Metanephros (tissue), 1 donor: ENCODE data around the gene ACVRL1. TPM values are rescaled to one million over a fixed set of nuclear protein-coding genes. Genes with fewer than 3 reads are reported as not detected.

Experiments
- total RNA-seq: library from RNA; depleted of rRNA; stranded (reverse); fragments of >200 nt; gene quantifications from one replicate; pipeline ENCODE4 v1.2.3, GENCODE V29; 2014

Gene ACVRL1
- 72.2 TPM for total RNA-seq

GRCh38 chr12:51907083-51907855 is at the start of gene ACVRL1:
TSS of gene ACVRL1 (plus strand) at chr12:51907504. CDS start at chr12:51912475, 4,971 bp downstream.

GRCh38 chr12:51887476-51888315 is 19.6 kb upstream of the ACVRL1 start, which contains the start of gene ANKRD33:
TSS of gene ANKRD33 (plus strand) at chr12:51888103. CDS start at chr12:51888187, 84 bp downstream.

GRCh38 chr12:51951199-51951842 is 44.0 kb downstream of the ACVRL1 start, which contains the start of gene ACVR1B:
TSS of gene ACVR1B (plus strand) at chr12:51951699. CDS start at chr12:51951744, 45 bp downstream.

Other genes with a start within 250 kb of the ACVRL1 start
- 3.7 TPM for gene FIGNL2, start 58.8 kb upstream of the ACVRL1 start, total RNA-seq
- 0.64 TPM for gene ANKRD33, start 19.4 kb upstream of the ACVRL1 start, total RNA-seq
- gene ACVR1B, start 44.2 kb downstream of the ACVRL1 start, total RNA-seq = 46.0 TPM
- gene TAMALIN, start 99.4 kb downstream of the ACVRL1 start, total RNA-seq = 17.7 TPM
- gene NR4A1, start 143.9 kb downstream of the ACVRL1 start, total RNA-seq = 87.3 TPM
- 21.0 TPM for gene ATG101, start 162.5 kb downstream of the ACVRL1 start, total RNA-seq
- gene SMIM41, start 172.2 kb downstream of the ACVRL1 start, total RNA-seq = 0.35 TPM